MM.1S (cell line): ENCODE data around the gene MOB2.

ENCODE experiments used
- DNase-seq: peaks from one replicate; pipeline ENCODE4 v3.0.0-alpha.2; 2015
- H2AFZ ChIP-seq: fragments of 300-600 bp; sonication (generic); 2 replicates; pipeline ENCODE4 v1.6.0; 2016; ENCODE audit warnings: antibody characterized with exemption, low read length
- H3F3A ChIP-seq: fragments of 300-600 bp; sonication (generic); 2 replicates; pipeline ENCODE4 v1.6.1; 2016; ENCODE audit warnings: mild to moderate bottlenecking, antibody characterized with exemption, low read length, moderate library complexity, mixed read lengths; ENCODE audit not compliant: insufficient read depth
- H3K27ac ChIP-seq: fragments of 300-600 bp; sonication (generic); 2 replicates; pipeline ENCODE4 v1.5.1; 2016; ENCODE audit warnings: mild to moderate bottlenecking, low read length
- H3K27me3 ChIP-seq: fragments of 300-600 bp; sonication (generic); replicated peaks from 2 replicates; pipeline ENCODE4 v1.6.0; 2016; ENCODE audit warnings: low read length; ENCODE audit not compliant: insufficient read depth
- H3K36me3 ChIP-seq: fragments of 300-600 bp; sonication (generic); replicated peaks from 2 replicates; pipeline ENCODE4 v1.6.1; 2016; ENCODE audit warnings: mild to moderate bottlenecking, low read length, mixed read lengths; ENCODE audit not compliant: insufficient read depth
- H3K4me1 ChIP-seq: fragments of 300-600 bp; sonication (generic); 2 replicates; pipeline ENCODE4 v1.6.1; 2016; ENCODE audit warnings: low read length, mixed read lengths
- H3K4me2 ChIP-seq: fragments of 300-600 bp; sonication (generic); 2 replicates; pipeline ENCODE4 v1.6.0; 2016; ENCODE audit warnings: low read depth, low read length
- H3K4me3 ChIP-seq: fragments of 300-600 bp; sonication (generic); 2 replicates; pipeline ENCODE4 v1.5.1; 2016; ENCODE audit warnings: low read length, mixed read lengths
- H3K79me2 ChIP-seq: fragments of 300-600 bp; sonication (generic); 2 replicates; pipeline ENCODE4 v1.6.1; 2016; ENCODE audit warnings: mixed run types, low read length, mixed read lengths
- H3K9ac ChIP-seq: fragments of 300-600 bp; sonication (generic); 2 replicates; pipeline ENCODE4 v1.6.1; 2016; ENCODE audit warnings: low read length, mixed read lengths
- H3K9me2 ChIP-seq: fragments of 300-600 bp; sonication (generic); replicated peaks from 2 replicates; pipeline ENCODE4 v1.6.1; 2016; ENCODE audit warnings: mild to moderate bottlenecking, low read length, mixed read lengths; ENCODE audit not compliant: insufficient read depth
- H3K9me3 ChIP-seq: fragments of 300-600 bp; sonication (generic); replicated peaks from 2 replicates; pipeline ENCODE4 v1.6.1; 2016; ENCODE audit warnings: mild to moderate bottlenecking, low read length, mixed read lengths; ENCODE audit not compliant: insufficient read depth
- H4K20me1 ChIP-seq: fragments of 300-600 bp; sonication (generic); 2 replicates; pipeline ENCODE4 v1.6.1; 2016; ENCODE audit warnings: mild to moderate bottlenecking, low read length, moderate library complexity, mixed read lengths; ENCODE audit not compliant: insufficient read depth
- CTCF ChIP-seq: fragments of 300-600 bp; sonication (generic); IDR thresholded peaks from 2 replicates; pipeline ENCODE4 v1.5.1; 2016; ENCODE audit warnings: antibody characterized with exemption, low read length, mixed read lengths
- EZH2 ChIP-seq: fragments of 300-600 bp; sonication (generic); optimal IDR thresholded peaks from 2 replicates; pipeline ENCODE3; 2017; ENCODE audit warnings: low read depth, mild to moderate bottlenecking, antibody characterized with exemption, low read length, mixed read lengths
- EZH2phosphoT487 ChIP-seq: fragments of 300-600 bp; sonication (generic); IDR thresholded peaks from 2 replicates; pipeline ENCODE4 v1.6.1; 2018; ENCODE audit warnings: antibody characterized with exemption, low read length

Gene MOB2

GRCh38 chr11:1499261-1499890, 12.8 kb upstream of the MOB2 start:
- no peak for DNase-seq
- no peak overlapping the region for H3K4me2 ChIP-seq
- peaks cover 34% of the 10 kb centered on the region; the same call in 1 of the 2 replicates for H3K79me2 ChIP-seq
- H3K9me3 ChIP-seq, result no peaks in the 10 kb centered on the region
- H3K9ac ChIP-seq, result no peak overlapping the region
- H3K4me1 ChIP-seq, result no peaks in the 10 kb centered on the region
- H3F3A ChIP-seq, result no peaks in the 10 kb centered on the region
- no peak overlapping the region for H3K4me3 ChIP-seq
- H3K36me3 ChIP-seq, result no peaks in the 10 kb centered on the region
- no peak overlapping the region for H2AFZ ChIP-seq
- no peak overlapping the region for H3K27ac ChIP-seq
- no peaks in the 10 kb centered on the region for H3K27me3 ChIP-seq
- H4K20me1 ChIP-seq, result no peaks in the 10 kb centered on the region
- TF ChIP-seq EZH2phosphoT487, result no peak
- TF ChIP-seq EZH2, result no peak
- no peak for TF ChIP-seq CTCF
- H3K9me2 ChIP-seq, result no peaks in the 10 kb centered on the region

- Histone ChIP-seq H3K27ac (no peak overlapping the region), H2AFZ (no peak overlapping the region), H3K4me1 (no peaks in the 10 kb centered on the region), H3K27me3 (no peaks in the 10 kb centered on the region), H3K4me3 (no peak overlapping the region), H3F3A (no peaks in the 10 kb centered on the region), H3K36me3 (no peaks in the 10 kb centered on the region), H3K4me2 (no peak overlapping the region), H3K9me3 (no peaks in the 10 kb centered on the region), H3K79me2 (peaks cover 42% of the 10 kb centered on the region), H4K20me1 (no peaks in the 10 kb centered on the region), H3K9me2 (no peaks in the 10 kb centered on the region), H3K9ac (no peak overlapping the region)
- no peak for DNase-seq
- TF ChIP-seq EZH2phosphoT487, result no peak
- no peak for TF ChIP-seq CTCF
- TF ChIP-seq EZH2, result no peak
Measured at GRCh38 chr11:1498262-1498661, 11.7 kb upstream of the MOB2 start.

- TF ChIP-seq EZH2 (no peak), CTCF (no peak), EZH2phosphoT487 (no peak)
Measured at GRCh38 chr11:1497600-1497999, 11.0 kb upstream of the MOB2 start.

More at GRCh38 chr11:1497600-1497999, 11.0 kb upstream of the MOB2 start:
- H3K79me2 ChIP-seq, result peaks cover 45% of the 10 kb centered on the region
- H3K27ac ChIP-seq, result no peak overlapping the region
- no peak overlapping the region for H2AFZ ChIP-seq
- no peaks in the 10 kb centered on the region for H3K9me3 ChIP-seq
- H3K9me2 ChIP-seq, result no peaks in the 10 kb centered on the region
- no peaks in the 10 kb centered on the region for H3K4me1 ChIP-seq
- no peak overlapping the region for H3K9ac ChIP-seq
- H3K27me3 ChIP-seq, result no peaks in the 10 kb centered on the region
- no peaks in the 10 kb centered on the region for H4K20me1 ChIP-seq
- H3K4me2 ChIP-seq, result no peak overlapping the region
- H3K36me3 ChIP-seq, result no peaks in the 10 kb centered on the region
- DNase-seq, result no peak
- no peak overlapping the region for H3K4me3 ChIP-seq
- no peaks in the 10 kb centered on the region for H3F3A ChIP-seq
